ENCODE results near the gene EIF2AK3. TPM values are rescaled to one million over a fixed set of nuclear protein-coding genes. Genes with fewer than 3 reads are reported as not detected.
A peak's percentile ranks its signal among the peaks of the same experiment; 100 is the strongest.

The EIF2AK3 gene
- total RNA-seq, 4 donors from 2014 or later, result 16.4 to 29.9 (median 18.6) TPM

DNA sequence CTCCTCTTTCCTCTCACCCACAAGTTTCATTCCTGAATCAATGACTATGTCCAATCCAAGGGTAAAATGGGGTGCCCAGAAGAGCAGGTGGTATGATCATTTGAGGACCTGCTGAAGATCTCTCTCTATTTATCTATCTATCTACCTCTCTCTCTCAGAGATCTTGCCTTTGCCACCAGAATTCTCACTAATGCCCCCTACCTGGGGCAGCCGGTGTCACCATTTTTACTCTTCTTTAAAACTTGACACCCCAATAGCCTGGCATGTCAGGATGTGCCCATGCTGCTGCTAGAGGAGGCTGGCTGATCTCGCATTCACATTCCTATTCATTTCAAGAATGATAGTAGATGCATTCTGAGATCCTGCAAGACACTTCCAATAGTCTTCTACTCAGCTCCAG lies 40.0 kb upstream of the EIF2AK3 start:
- no peak for DNase-seq (ENCODE audit: low spot score in 2 of 2)
- intact Hi-C loops (cut with DNase I; ENCODE audit: low total_unique reads), result no loop called here
- 82 to 95% methylated on average over 2 of the region's 2 CpGs for WGBS, 2 donors
- TF ChIP-seq, protein P1, sequence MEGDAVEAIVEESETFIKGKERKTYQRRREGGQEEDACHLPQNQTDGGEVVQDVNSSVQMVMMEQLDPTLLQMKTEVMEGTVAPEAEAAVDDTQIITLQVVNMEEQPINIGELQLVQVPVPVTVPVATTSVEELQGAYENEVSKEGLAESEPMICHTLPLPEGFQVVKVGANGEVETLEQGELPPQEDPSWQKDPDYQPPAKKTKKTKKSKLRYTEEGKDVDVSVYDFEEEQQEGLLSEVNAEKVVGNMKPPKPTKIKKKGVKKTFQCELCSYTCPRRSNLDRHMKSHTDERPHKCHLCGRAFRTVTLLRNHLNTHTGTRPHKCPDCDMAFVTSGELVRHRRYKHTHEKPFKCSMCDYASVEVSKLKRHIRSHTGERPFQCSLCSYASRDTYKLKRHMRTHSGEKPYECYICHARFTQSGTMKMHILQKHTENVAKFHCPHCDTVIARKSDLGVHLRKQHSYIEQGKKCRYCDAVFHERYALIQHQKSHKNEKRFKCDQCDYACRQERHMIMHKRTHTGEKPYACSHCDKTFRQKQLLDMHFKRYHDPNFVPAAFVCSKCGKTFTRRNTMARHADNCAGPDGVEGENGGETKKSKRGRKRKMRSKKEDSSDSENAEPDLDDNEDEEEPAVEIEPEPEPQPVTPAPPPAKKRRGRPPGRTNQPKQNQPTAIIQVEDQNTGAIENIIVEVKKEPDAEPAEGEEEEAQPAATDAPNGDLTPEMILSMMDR (IDR thresholded peaks at IDR 0.05), result no peak
- no peak for TF ChIP-seq POLR2A (IDR thresholded peaks at IDR 0.05)
- no peak overlapping the region for H3K4me3 ChIP-seq (ENCODE audit: low read depth, poor library complexity, severe bottlenecking)

DNA sequence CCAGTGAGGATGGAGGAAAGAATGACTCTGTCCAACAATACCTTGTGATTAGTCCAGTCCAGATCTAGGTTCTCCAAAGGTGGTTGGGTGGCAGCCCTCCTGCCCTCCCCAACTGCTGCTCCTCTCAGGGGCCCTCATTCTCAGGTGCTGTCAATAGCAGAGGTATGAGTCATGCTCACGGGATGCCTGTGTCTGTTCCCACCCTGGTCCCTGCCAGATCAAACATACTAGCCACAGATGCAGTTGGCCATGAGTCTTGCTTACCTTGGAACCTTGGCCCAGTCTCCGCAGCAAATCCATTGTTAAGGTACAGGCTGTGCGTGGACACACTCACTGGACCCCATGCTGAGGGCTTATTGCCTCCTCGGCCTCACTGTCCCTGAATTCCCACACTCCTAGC lies 39.3 kb upstream of the EIF2AK3 start:
- H3K4me3 ChIP-seq (ENCODE audit: low read depth, poor library complexity, severe bottlenecking), result no peak overlapping the region
- no peak for TF ChIP-seq POLR2A (IDR thresholded peaks at IDR 0.05)
- TF ChIP-seq, protein P1 (IDR thresholded peaks at IDR 0.05), result no peak
- DNase-seq (ENCODE audit: low spot score in 2 of 2), result no peak
- intact Hi-C loops (cut with DNase I; ENCODE audit: low total_unique reads), result no loop called here
- WGBS, 2 donors, result 90 to 93% methylated on average over 4 of the region's 4 CpGs

DNA sequence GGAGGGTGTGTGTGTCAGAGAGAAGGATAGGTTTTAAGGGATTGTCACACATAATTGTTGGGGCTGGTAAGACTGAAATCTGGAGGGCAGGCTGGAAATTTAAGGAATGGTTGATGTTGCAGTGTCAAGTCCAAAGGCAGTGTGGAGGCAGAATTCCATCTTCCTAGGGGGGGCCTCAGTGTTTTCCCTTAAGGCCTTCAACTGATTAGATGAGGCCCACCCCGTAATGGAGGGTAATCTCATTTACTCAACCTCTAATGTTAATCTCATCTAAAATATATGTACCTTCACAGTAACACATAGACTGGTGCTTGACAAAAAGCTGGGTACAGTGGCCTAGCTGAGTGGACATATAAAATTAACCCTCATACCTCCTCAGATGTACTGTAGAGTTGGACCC lies 33.4 kb upstream of the EIF2AK3 start:
- intact Hi-C loops (cut with DNase I; ENCODE audit: low total_unique reads), result no loop called here
- TF ChIP-seq POLR2A (IDR thresholded peaks at IDR 0.05), result no peak
- TF ChIP-seq, protein P1 (IDR thresholded peaks at IDR 0.05), result no peak
- no peak overlapping the region for H3K4me3 ChIP-seq (ENCODE audit: low read depth, poor library complexity, severe bottlenecking)
- WGBS, 2 donors, result 94 to 95% methylated on average over 1 of the region's 1 CpG
- DNase-seq (ENCODE audit: low spot score in 2 of 2), result no peak

DNA sequence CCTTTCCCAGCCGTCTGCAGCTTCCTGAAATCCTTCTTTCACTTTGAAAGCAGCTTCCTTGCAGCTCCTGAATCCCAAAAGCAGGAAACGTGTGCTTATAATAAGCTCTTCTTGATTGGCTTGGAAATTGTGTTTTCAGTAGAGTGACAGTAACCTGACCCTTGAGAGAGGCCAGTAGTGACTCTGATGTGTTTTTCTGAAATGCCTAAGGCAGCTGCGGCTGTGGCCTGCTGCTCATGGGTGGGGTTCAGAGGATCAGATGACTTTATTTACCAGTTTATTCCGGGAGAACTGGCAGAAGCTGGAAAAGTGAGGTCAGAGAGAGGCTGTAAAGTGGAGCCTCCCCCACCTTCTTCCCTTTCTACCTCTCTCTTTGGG lies 32.3 kb upstream of the EIF2AK3 start:
- no peak overlapping the region for H3K4me3 ChIP-seq (ENCODE audit: low read depth, poor library complexity, severe bottlenecking)
- intact Hi-C loops (cut with DNase I; ENCODE audit: low total_unique reads), result no loop called here
- TF ChIP-seq POLR2A (IDR thresholded peaks at IDR 0.05), result no peak
- TF ChIP-seq, protein P1 (IDR thresholded peaks at IDR 0.05), result no peak
- DNase-seq (ENCODE audit: low spot score in 2 of 2), result peak in 1 of 2 donors; percentile 78
- 31 to 32% methylated on average over 4 of the region's 4 CpGs for WGBS, 2 donors

DNA sequence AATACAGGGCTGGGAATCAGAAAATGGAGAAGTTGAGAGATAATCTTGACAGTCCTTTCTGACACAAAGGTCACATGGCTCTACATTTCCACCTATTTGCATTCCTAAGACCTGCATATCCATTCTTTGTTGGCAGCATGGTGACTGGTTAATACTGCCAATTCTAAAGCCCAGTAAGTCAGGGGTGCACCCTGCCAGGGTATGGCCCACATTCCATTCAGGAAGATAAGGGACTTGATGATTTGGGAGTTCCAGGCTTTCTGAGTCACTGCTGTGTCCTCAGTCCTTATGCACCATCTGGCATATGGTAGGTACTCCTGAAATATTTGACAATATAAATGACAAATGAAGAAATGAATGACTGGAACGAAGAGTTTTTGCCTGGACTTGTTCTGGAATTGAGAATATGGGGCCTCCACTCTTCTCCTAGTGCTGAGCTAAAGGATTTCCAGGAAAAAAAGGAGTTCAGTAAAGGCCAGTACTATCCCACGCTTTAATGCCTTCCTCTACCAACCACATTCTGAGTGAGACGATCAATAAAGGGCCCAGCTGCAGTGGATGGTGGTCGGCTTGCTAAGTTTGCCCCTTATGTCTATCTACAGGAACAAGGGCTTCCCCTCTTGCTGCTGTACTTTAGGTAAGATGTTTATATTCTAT lies 31.7 kb upstream of the EIF2AK3 start:
- no peak for DNase-seq (ENCODE audit: low spot score in 2 of 2)
- no peak for TF ChIP-seq POLR2A (IDR thresholded peaks at IDR 0.05)
- TF ChIP-seq, protein P1 (IDR thresholded peaks at IDR 0.05), result no peak
- 49 to 63% methylated on average over 4 of the region's 4 CpGs for WGBS, 2 donors
- H3K4me3 ChIP-seq (ENCODE audit: low read depth, poor library complexity, severe bottlenecking), result no peak overlapping the region
- intact Hi-C loops (cut with DNase I; ENCODE audit: low total_unique reads), result no loop called here

DNA sequence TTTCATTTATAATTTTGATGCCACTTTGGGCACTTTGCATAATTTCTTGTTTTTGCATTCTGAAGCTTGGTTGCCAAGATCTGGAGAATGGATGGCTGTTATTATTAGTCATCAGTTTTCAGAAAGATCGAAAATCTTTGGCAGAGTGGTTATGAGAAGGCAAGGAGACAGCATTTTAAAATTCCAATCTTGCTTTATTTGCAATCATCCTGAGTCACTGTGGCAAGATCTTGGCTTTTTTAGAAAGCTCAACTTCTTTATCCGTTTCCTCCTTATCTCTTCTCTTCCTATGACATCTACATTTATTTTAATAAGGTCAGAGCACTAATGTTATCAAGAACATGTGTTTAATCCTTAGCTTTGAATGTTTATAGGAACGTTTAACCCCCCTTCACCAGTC lies 31.1 kb upstream of the EIF2AK3 start:
- WGBS, 2 donors, result 28 to 30% methylated on average over 3 of the region's 3 CpGs
- intact Hi-C loops (cut with DNase I; ENCODE audit: low total_unique reads), result no loop called here
- DNase-seq (ENCODE audit: low spot score in 2 of 2), result no peak
- TF ChIP-seq, protein P1 (IDR thresholded peaks at IDR 0.05), result no peak
- TF ChIP-seq POLR2A (IDR thresholded peaks at IDR 0.05), result no peak
- no peak overlapping the region for H3K4me3 ChIP-seq (ENCODE audit: low read depth, poor library complexity, severe bottlenecking)
